IMR-90 (cell line): ENCODE measurements around the gene NOX3.

Experiments
- BHLHE40 ChIP-seq: fragments of 150-350 bp; IDR thresholded peaks from 2 replicates; pipeline ENCODE4 v1.6.1; 2016; ENCODE audit warnings: mild to moderate bottlenecking, low read depth, low read length
- CEBPB ChIP-seq: IDR thresholded peaks from 2 replicates; pipeline ENCODE4 v1.6.1; 2012; ENCODE audit warnings: low read depth, low read length, improper control_type of control experiment
- CTCF ChIP-seq: conservative IDR thresholded peaks from 2 replicates; pipeline ENCODE4 v1.5.1; 2012; ENCODE audit warnings: mild to moderate bottlenecking, low read depth, low read length, improper control_type of control experiment
- MAZ ChIP-seq: IDR thresholded peaks from 2 replicates; pipeline ENCODE4 v1.6.1; 2012; ENCODE audit warnings: low read depth, mild to moderate bottlenecking, low read length, improper control_type of control experiment, moderate library complexity, borderline replicate concordance
- MXI1 ChIP-seq: IDR thresholded peaks from 2 replicates; pipeline ENCODE4 v1.6.1; 2012; ENCODE audit warnings: low read depth, mild to moderate bottlenecking, low read length, moderate library complexity, borderline replicate concordance
- POLR2A ChIP-seq: IDR thresholded peaks from 2 replicates; pipeline ENCODE4 v1.6.1; 2012; ENCODE audit warnings: mild to moderate bottlenecking, low read depth, low read length
- RFX5 ChIP-seq: IDR thresholded peaks from 2 replicates; pipeline ENCODE4 v1.8.0; 2012; ENCODE audit warnings: low read depth, mild to moderate bottlenecking, low read length, moderate library complexity
- USF2 ChIP-seq: fragments of 150-350 bp; IDR thresholded peaks from 2 replicates; pipeline ENCODE4 v1.6.1; 2017; ENCODE audit warnings: mild to moderate bottlenecking, antibody characterized with exemption, low read length, low read depth

DNA sequence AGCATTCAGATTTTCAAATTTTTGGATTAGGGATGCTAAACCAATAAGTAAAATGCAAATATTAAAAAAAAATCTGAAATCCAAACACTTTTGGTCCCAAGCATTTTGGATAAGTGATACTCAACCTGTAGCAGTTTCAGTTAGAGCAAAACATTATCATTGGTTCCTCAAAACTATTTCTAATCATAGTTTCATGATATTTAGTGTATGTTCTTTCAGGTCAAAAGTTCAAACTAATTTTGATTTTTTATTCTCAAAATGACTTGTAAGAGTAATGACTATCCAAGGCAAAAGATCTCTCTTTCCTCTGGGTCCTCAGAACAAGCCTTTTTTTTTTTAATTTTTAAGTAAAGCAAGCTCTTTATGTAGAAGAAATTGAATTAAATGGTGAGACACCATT is 77.4 kb downstream of the NOX3 start:
- TF ChIP-seq RFX5 (no peak), CTCF (no peak), CEBPB (no peak), POLR2A (no peak), BHLHE40 (no peak), MXI1 (no peak), USF2 (no peak), MAZ (no peak)
